Testis (tissue), 3 donors: ENCODE results near the gene SLCO4A1. TPM values are rescaled to one million over a fixed set of nuclear protein-coding genes. Genes with fewer than 3 reads are reported as not detected.

Source experiments
- DNase-seq: peaks from one replicate; pipeline ENCODE4 v3.0.0-alpha.2; 2019
- H3K27ac ChIP-seq, 2 donors: fragments of 200-600 bp; sonication (generic); one replicate each; pipeline ENCODE4 v1.5.1; 2019
- H3K27me3 ChIP-seq: fragments of 200-600 bp; sonication (generic); one replicate; pipeline ENCODE4 v1.5.1; 2019
- H3K36me3 ChIP-seq: fragments of 200-600 bp; sonication (generic); one replicate; pipeline ENCODE4 v1.5.1; 2017; ENCODE audit warnings: low read depth; ENCODE audit errors: missing control alignments
- H3K4me1 ChIP-seq: fragments of 200-600 bp; sonication (generic); one replicate; pipeline ENCODE4 v1.5.1; 2019
- H3K4me3 ChIP-seq, 2 donors: fragments of 200-600 bp; sonication (generic); one replicate each; pipeline ENCODE4 v1.5.1; 2017 to 2019
- H3K9me3 ChIP-seq: fragments of 200-600 bp; sonication (generic); one replicate; pipeline ENCODE4 v1.5.1; 2017
- CTCF ChIP-seq, 3 experiments: fragments of 450-650 bp in 2 of 3; fragments of 200-600 bp in 1 of 3; sonication (generic) in 1 of 3; IDR thresholded peaks; one replicate each; pipeline ENCODE4 v1.5.1; 2016 to 2019; ENCODE audit warnings: antibody characterized with exemption in 3 of 3, mild to moderate bottlenecking in 2 of 3, moderate library complexity in 1 of 3
- POLR2A ChIP-seq: fragments of 450-650 bp; IDR thresholded peaks from one replicate; pipeline ENCODE4 v1.6.1; 2017; ENCODE audit warnings: antibody characterized with exemption, mild to moderate bottlenecking, moderate library complexity
- WGBS, 2 donors: methylation state at CpG; one replicate each; pipeline ENCODE4 v1.1.5; 2018; 5-methylcytosine and 5-hydroxymethylcytosine counted together
- intact Hi-C: fragments of 100-400 bp; cut with DNase I; formaldehyde crosslinking; loops from one replicate; pipeline ENCODE4 v1.15.1; 2023; ENCODE audit warnings: low total_unique reads
- polyA plus RNA-seq: library from polyadenylated mRNA; stranded (reverse); fragments of 350-450 nt; fragmentation: Illumina TruSeq; extraction: RNeasy Lipid Tissue Mini Kit (QIAGEN cat#74804); gene quantifications from one replicate; pipeline ENCODE4 v1.2.3, GENCODE V29; 2014; ENCODE audit warnings: low read depth, low replicate concordance; ENCODE audit not compliant: insufficient read depth
- total RNA-seq, 2 donors: library from RNA; depleted of rRNA; stranded (reverse); fragments of >200 nt; gene quantifications; one replicate each; pipeline ENCODE4 v1.2.3, GENCODE V29; 2016

The SLCO4A1 gene
- total and polyA plus RNA-seq, 3 donors from 2014 or later, result 4.2 to 14.2 (median 9.8) TPM

DNA sequence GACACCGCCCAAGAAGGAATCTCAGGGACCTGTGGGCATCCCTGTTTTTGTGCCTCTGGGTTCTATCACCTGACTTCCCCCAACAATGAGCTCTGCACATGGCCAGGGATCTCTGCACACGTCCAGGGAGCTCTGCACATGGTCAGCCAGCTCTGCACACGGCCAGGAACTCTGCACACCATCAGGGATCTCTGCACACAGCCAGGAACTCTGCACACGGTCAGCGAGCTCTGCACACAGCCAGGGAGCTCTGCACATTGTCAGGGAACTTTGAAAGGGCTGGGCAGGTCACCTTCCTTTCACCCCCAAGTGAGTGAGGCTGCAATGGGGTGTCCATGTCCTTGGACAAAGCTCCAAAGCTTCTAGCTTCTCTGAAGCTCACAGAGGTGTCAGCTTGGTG, 5.2 kb upstream of the SLCO4A1 start:
- Histone ChIP-seq H3K27me3 (no peaks in the 10 kb centered on the region), H3K4me3 (no peak overlapping the region), H3K27ac (no peak overlapping the region), H3K36me3 (no peaks in the 10 kb centered on the region), H3K4me1 (peaks cover 17% of the 10 kb centered on the region), H3K9me3 (no peaks in the 10 kb centered on the region)
- no peak for TF ChIP-seq CTCF (IDR thresholded peaks at IDR 0.05)
- no peak for TF ChIP-seq POLR2A
- no peak for DNase-seq
- intact Hi-C loops, result no loop called here
- WGBS, 2 donors, result 86 to 90% methylated on average over 2 to 5 of the region's 5 CpGs

DNA sequence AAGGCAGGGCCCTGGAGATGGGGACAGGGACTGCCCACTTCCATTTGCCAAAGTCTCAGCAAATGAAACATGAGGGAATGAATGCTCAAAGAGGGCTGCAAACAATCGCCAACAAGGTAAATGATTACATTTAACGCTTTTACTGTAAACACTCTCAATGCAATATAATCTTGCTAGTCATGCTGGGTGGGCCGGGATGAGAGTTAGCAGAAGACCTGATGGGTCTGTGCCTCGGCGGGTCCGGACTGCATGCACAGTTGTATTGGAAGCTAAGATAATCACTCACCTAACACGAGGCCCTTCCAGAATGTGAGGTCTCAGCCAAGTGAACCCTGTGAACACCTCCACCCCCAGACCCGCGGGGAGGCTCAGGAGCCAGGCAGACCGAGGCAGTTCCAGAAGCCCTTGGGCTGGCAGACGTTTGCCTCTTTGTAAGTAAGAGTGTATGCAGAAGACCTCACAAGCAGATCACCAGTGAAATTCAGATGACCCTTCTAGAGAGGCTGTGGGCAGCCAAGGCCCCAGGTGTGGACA, 4.7 kb upstream of the SLCO4A1 start:
- no peaks in the 10 kb centered on the region for H3K27me3 ChIP-seq
- H3K27ac ChIP-seq, result no peak overlapping the region
- TF ChIP-seq CTCF (IDR thresholded peaks at IDR 0.05) (no peak), POLR2A (no peak)
- H3K4me1 ChIP-seq, result peaks cover 17% of the 10 kb centered on the region
- DNase-seq, result no peak
- WGBS, 2 donors, result 89 to 90% methylated on average over 9 to 11 of the region's 11 CpGs
- no peaks in the 10 kb centered on the region for H3K9me3 ChIP-seq
- no peaks in the 10 kb centered on the region for H3K36me3 ChIP-seq
- H3K4me3 ChIP-seq, result no peak overlapping the region
- intact Hi-C loops, result no loop called here

- no peak for DNase-seq
- WGBS, 2 donors, result 84% methylated on average over 10 to 12 of the region's 12 CpGs
- H3K27me3 ChIP-seq, result no peaks in the 10 kb centered on the region
These were observed 4.2 kb upstream of the SLCO4A1 start for GRCh38 chr20:62638055-62638570.

DNA sequence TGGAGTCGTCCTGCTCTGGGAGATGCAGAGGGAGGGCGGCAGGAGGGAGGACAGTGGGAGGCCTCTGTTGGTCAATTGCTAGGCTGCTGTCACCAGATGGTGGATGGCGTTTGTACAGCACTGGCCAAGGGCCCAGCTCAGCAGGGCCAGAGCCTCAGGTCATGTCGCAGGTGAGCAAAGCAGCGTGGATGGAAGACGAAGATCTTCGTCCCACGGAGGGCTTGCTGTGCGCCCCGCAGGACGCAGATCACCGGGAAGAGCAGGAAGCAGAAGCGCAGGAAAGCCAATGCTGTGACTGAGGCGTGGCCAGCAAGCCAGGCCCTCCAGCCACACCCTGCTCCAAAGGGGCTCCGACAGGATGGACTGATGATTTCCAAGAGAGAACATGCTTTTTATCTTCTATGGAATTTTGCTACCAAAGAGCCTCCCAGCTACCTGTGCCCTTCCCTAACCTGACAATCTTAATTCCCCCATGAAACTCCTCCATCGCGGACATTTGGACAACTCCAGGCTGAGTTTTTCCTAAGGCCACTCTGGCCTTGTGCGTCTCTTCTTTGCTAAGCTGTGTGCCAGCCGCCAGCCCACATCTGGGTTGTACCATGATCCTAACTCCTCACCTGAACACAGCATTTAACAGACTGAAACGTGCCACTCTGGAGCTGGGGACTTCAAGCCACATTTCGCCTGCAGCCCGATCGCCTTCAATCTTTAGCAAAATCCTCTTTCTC, 3.5 kb upstream of the SLCO4A1 start:
- intact Hi-C loops, result no loop called here

More at GRCh38 chr20:62638055-62638570, 4.2 kb upstream of the SLCO4A1 start:
- Histone ChIP-seq H3K9me3 (no peaks in the 10 kb centered on the region), H3K36me3 (no peaks in the 10 kb centered on the region), H3K4me1 (peaks cover 17% of the 10 kb centered on the region), H3K27ac (no peak overlapping the region), H3K4me3 (no peak overlapping the region)
- intact Hi-C loops, result no loop called here
- TF ChIP-seq CTCF (IDR thresholded peaks at IDR 0.05) (no peak), POLR2A (no peak)

More for the DNA sequence above, 3.5 kb upstream of the SLCO4A1 start:
- no peaks in the 10 kb centered on the region for H3K36me3 ChIP-seq
- H3K27ac ChIP-seq, result no peak overlapping the region
- no peak for TF ChIP-seq CTCF (IDR thresholded peaks at IDR 0.05)
- no peak for TF ChIP-seq POLR2A
- DNase-seq, result no peak
- no peak overlapping the region for H3K4me3 ChIP-seq
- 88 to 91% methylated on average over 23 of the region's 23 CpGs for WGBS, 2 donors
- no peaks in the 10 kb centered on the region for H3K27me3 ChIP-seq
- H3K9me3 ChIP-seq, result no peaks in the 10 kb centered on the region
- H3K4me1 ChIP-seq, result peaks cover 17% of the 10 kb centered on the region
